ENCODE results near the gene CHCT1.

GRCh38 chr17:60439501-60439900 is 17.2 kb downstream of the CHCT1 start:
- no peak for TF ChIP-seq CTCF (conservative IDR thresholded peaks at IDR 0.05; ENCODE audit: low read length)
- TF ChIP-seq EZH2phosphoT487 (IDR thresholded peaks at IDR 0.05; ENCODE audit: borderline replicate concordance, low read depth, low read length), result no peak
